GM19099 (cell line): Measurements from ENCODE around the gene CTNNB1.

Source experiments
- POLR2A ChIP-seq: IDR thresholded peaks from 3 replicates; pipeline ENCODE4 v1.6.1; 2011; ENCODE audit warnings: low read depth; ENCODE audit not compliant: insufficient read length; ENCODE audit errors: extremely low read depth

CTNNB1 gene

GRCh38 chr3:41222501-41222900 lies 23.2 kb downstream of the CTNNB1 start:
- TF ChIP-seq POLR2A: no peak

GRCh38 chr3:41223078-41223477 lies 23.8 kb downstream of the CTNNB1 start:
- no peak for TF ChIP-seq POLR2A

GRCh38 chr3:41223691-41224090 lies 24.4 kb downstream of the CTNNB1 start:
- no peak for TF ChIP-seq POLR2A

GRCh38 chr3:41224120-41224806 lies 25.0 kb downstream of the CTNNB1 start:
- TF ChIP-seq POLR2A: no peak

- no peak for TF ChIP-seq POLR2A
These were observed 35.8 kb downstream of the CTNNB1 start for GRCh38 chr3:41234823-41235721.

GRCh38 chr3:41236228-41236627 lies 36.9 kb downstream of the CTNNB1 start:
- TF ChIP-seq POLR2A: no peak

- TF ChIP-seq POLR2A: no peak
These were observed 38.6 kb downstream of the CTNNB1 start for GRCh38 chr3:41237907-41238306.

- no peak for TF ChIP-seq POLR2A
These were observed 40.3 kb downstream of the CTNNB1 start for GRCh38 chr3:41239587-41239986.

- TF ChIP-seq POLR2A: no peak
These were observed 41.9 kb downstream of the CTNNB1 start for GRCh38 chr3:41241161-41241560.

GRCh38 chr3:41241800-41242571 lies 42.7 kb downstream of the CTNNB1 start:
- no peak for TF ChIP-seq POLR2A

GRCh38 chr3:41243183-41243582 lies 43.9 kb downstream of the CTNNB1 start:
- TF ChIP-seq POLR2A: no peak

GRCh38 chr3:41244620-41245336 lies 45.5 kb downstream of the CTNNB1 start:
- TF ChIP-seq POLR2A: no peak

- TF ChIP-seq POLR2A: no peak
These were observed 48.0 kb downstream of the CTNNB1 start for GRCh38 chr3:41247055-41248004.

GRCh38 chr3:41248525-41248924 lies 49.2 kb downstream of the CTNNB1 start:
- TF ChIP-seq POLR2A: no peak
